ENCODE results near the gene HGFAC.
"Not testable (repeated sequence)": the region's sequence is repeated elsewhere in the genome, so short reads cannot be mapped to it uniquely, and the experiment has no call there.

HGFAC gene

GRCh38 chr4:3410401-3411135 lies 31.2 kb upstream of the HGFAC start:
- Histone ChIP-seq H3K27me3 (ENCODE audit: control insufficient read depth in 1 of 2, insufficient read depth in 2 of 2, low read length in 2 of 2) (no peaks in the 10 kb centered on the region), H3K9me3 (ENCODE audit: control insufficient read depth in 1 of 2, low read length in 2 of 2) (no peaks in the 10 kb centered on the region), H3K4me3 (ENCODE audit: low read depth in 1 of 2, low read length in 2 of 2) (no peak overlapping the region), H3K36me3 (ENCODE audit: control insufficient read depth in 1 of 2, insufficient read depth in 2 of 2, low read length in 2 of 2) (peaks cover 0 to 3% of the 10 kb centered on the region in 2 donors), H3K27ac (ENCODE audit: low read depth, low read length) (no peak overlapping the region), H3K9ac (ENCODE audit: low read depth in 1 of 2, low read length in 2 of 2) (no peak overlapping the region), H3K4me1 (ENCODE audit: control insufficient read depth in 1 of 2, insufficient read depth in 2 of 2, low read length in 2 of 2) (no peaks in the 10 kb centered on the region)

- H3K4me3 ChIP-seq (ENCODE audit: low read depth in 1 of 2, low read length in 2 of 2); H3K9me3 ChIP-seq (ENCODE audit: control insufficient read depth in 1 of 2, low read length in 2 of 2); H3K4me1 ChIP-seq (ENCODE audit: control insufficient read depth in 1 of 2, insufficient read depth in 2 of 2, low read length in 2 of 2); H3K27me3 ChIP-seq (ENCODE audit: control insufficient read depth in 1 of 2, insufficient read depth in 2 of 2, low read length in 2 of 2); H3K9ac ChIP-seq (ENCODE audit: low read depth in 1 of 2, low read length in 2 of 2); H3K27ac ChIP-seq (ENCODE audit: low read depth, low read length); H3K36me3 ChIP-seq (ENCODE audit: control insufficient read depth in 1 of 2, insufficient read depth in 2 of 2, low read length in 2 of 2): not testable (repeated sequence)
Observed at GRCh38 chr4:3411190-3411589, 30.6 kb upstream of the HGFAC start.

- Histone ChIP-seq H3K27me3 (ENCODE audit: control insufficient read depth in 1 of 2, insufficient read depth in 2 of 2, low read length in 2 of 2) (no peaks in the 10 kb centered on the region), H3K36me3 (ENCODE audit: control insufficient read depth in 1 of 2, insufficient read depth in 2 of 2, low read length in 2 of 2) (peaks cover 0 to 12% of the 10 kb centered on the region in 2 donors), H3K27ac (ENCODE audit: low read depth, low read length) (no peak overlapping the region)
Observed at GRCh38 chr4:3411676-3412075, 30.1 kb upstream of the HGFAC start.

GRCh38 chr4:3412257-3413020 lies 29.3 kb upstream of the HGFAC start:
- Histone ChIP-seq H3K27ac (ENCODE audit: low read depth, low read length) (no peak overlapping the region), H3K9ac (ENCODE audit: low read depth in 1 of 2, low read length in 2 of 2) (no peak overlapping the region), H3K36me3 (ENCODE audit: control insufficient read depth in 1 of 2, insufficient read depth in 2 of 2, low read length in 2 of 2) (peaks cover 0 to 20% of the 10 kb centered on the region in 2 donors), H3K4me1 (ENCODE audit: control insufficient read depth in 1 of 2, insufficient read depth in 2 of 2, low read length in 2 of 2) (no peaks in the 10 kb centered on the region), H3K27me3 (ENCODE audit: control insufficient read depth in 1 of 2, insufficient read depth in 2 of 2, low read length in 2 of 2) (no peaks in the 10 kb centered on the region), H3K4me3 (ENCODE audit: low read depth in 1 of 2, low read length in 2 of 2) (no peak overlapping the region), H3K9me3 (ENCODE audit: control insufficient read depth in 1 of 2, low read length in 2 of 2) (no peaks in the 10 kb centered on the region)

More at GRCh38 chr4:3411676-3412075, 30.1 kb upstream of the HGFAC start:
- H3K9ac ChIP-seq (ENCODE audit: low read depth in 1 of 2, low read length in 2 of 2): no peak overlapping the region
- no peaks in the 10 kb centered on the region for H3K9me3 ChIP-seq (ENCODE audit: control insufficient read depth in 1 of 2, low read length in 2 of 2)
- no peaks in the 10 kb centered on the region for H3K4me1 ChIP-seq (ENCODE audit: control insufficient read depth in 1 of 2, insufficient read depth in 2 of 2, low read length in 2 of 2)
- no peak overlapping the region for H3K4me3 ChIP-seq (ENCODE audit: low read depth in 1 of 2, low read length in 2 of 2)

- Histone ChIP-seq H3K4me3 (ENCODE audit: low read depth in 1 of 2, low read length in 2 of 2) (no peak overlapping the region), H3K4me1 (ENCODE audit: control insufficient read depth in 1 of 2, insufficient read depth in 2 of 2, low read length in 2 of 2) (no peaks in the 10 kb centered on the region), H3K9ac (ENCODE audit: low read depth in 1 of 2, low read length in 2 of 2) (no peak overlapping the region), H3K27ac (ENCODE audit: low read depth, low read length) (no peak overlapping the region), H3K9me3 (ENCODE audit: control insufficient read depth in 1 of 2, low read length in 2 of 2) (no peaks in the 10 kb centered on the region), H3K36me3 (ENCODE audit: control insufficient read depth in 1 of 2, insufficient read depth in 2 of 2, low read length in 2 of 2) (peaks cover 0 to 24% of the 10 kb centered on the region in 2 donors), H3K27me3 (ENCODE audit: control insufficient read depth in 1 of 2, insufficient read depth in 2 of 2, low read length in 2 of 2) (no peaks in the 10 kb centered on the region)
Observed at GRCh38 chr4:3413217-3413671, 28.5 kb upstream of the HGFAC start.

- no peaks in the 10 kb centered on the region for H3K9me3 ChIP-seq (ENCODE audit: control insufficient read depth in 1 of 2, low read length in 2 of 2)
- H3K27me3 ChIP-seq (ENCODE audit: control insufficient read depth in 1 of 2, insufficient read depth in 2 of 2, low read length in 2 of 2): no peaks in the 10 kb centered on the region
- H3K36me3 ChIP-seq (ENCODE audit: control insufficient read depth in 1 of 2, insufficient read depth in 2 of 2, low read length in 2 of 2): peaks cover 0 to 24% of the 10 kb centered on the region in 2 donors
- no peak overlapping the region for H3K4me3 ChIP-seq (ENCODE audit: low read depth in 1 of 2, low read length in 2 of 2)
- no peaks in the 10 kb centered on the region for H3K4me1 ChIP-seq (ENCODE audit: control insufficient read depth in 1 of 2, insufficient read depth in 2 of 2, low read length in 2 of 2)
- H3K27ac ChIP-seq (ENCODE audit: low read depth, low read length): no peak overlapping the region
- no peak overlapping the region for H3K9ac ChIP-seq (ENCODE audit: low read depth in 1 of 2, low read length in 2 of 2)
Observed at GRCh38 chr4:3413675-3414420, 27.9 kb upstream of the HGFAC start.

- peaks cover 0 to 26% of the 10 kb centered on the region in 2 donors for H3K36me3 ChIP-seq (ENCODE audit: control insufficient read depth in 1 of 2, insufficient read depth in 2 of 2, low read length in 2 of 2)
- no peaks in the 10 kb centered on the region for H3K9me3 ChIP-seq (ENCODE audit: control insufficient read depth in 1 of 2, low read length in 2 of 2)
- no peak overlapping the region for H3K27ac ChIP-seq (ENCODE audit: low read depth, low read length)
- H3K27me3 ChIP-seq (ENCODE audit: control insufficient read depth in 1 of 2, insufficient read depth in 2 of 2, low read length in 2 of 2): no peaks in the 10 kb centered on the region
- H3K9ac ChIP-seq (ENCODE audit: low read depth in 1 of 2, low read length in 2 of 2): no peak overlapping the region
- no peak overlapping the region for H3K4me3 ChIP-seq (ENCODE audit: low read depth in 1 of 2, low read length in 2 of 2)
- no peaks in the 10 kb centered on the region for H3K4me1 ChIP-seq (ENCODE audit: control insufficient read depth in 1 of 2, insufficient read depth in 2 of 2, low read length in 2 of 2)
Observed at GRCh38 chr4:3414421-3415279, 27.1 kb upstream of the HGFAC start.

GRCh38 chr4:3415471-3416141 lies 26.2 kb upstream of the HGFAC start:
- H3K27me3 ChIP-seq (ENCODE audit: control insufficient read depth in 1 of 2, insufficient read depth in 2 of 2, low read length in 2 of 2): no peaks in the 10 kb centered on the region
- no peak overlapping the region for H3K4me3 ChIP-seq (ENCODE audit: low read depth in 1 of 2, low read length in 2 of 2)
- H3K4me1 ChIP-seq (ENCODE audit: control insufficient read depth in 1 of 2, insufficient read depth in 2 of 2, low read length in 2 of 2): no peaks in the 10 kb centered on the region
- H3K27ac ChIP-seq (ENCODE audit: low read depth, low read length): no peak overlapping the region
- no peaks in the 10 kb centered on the region for H3K9me3 ChIP-seq (ENCODE audit: control insufficient read depth in 1 of 2, low read length in 2 of 2)
- no peak overlapping the region for H3K9ac ChIP-seq (ENCODE audit: low read depth in 1 of 2, low read length in 2 of 2)
- peaks cover 0 to 28% of the 10 kb centered on the region in 2 donors for H3K36me3 ChIP-seq (ENCODE audit: control insufficient read depth in 1 of 2, insufficient read depth in 2 of 2, low read length in 2 of 2)

GRCh38 chr4:3416270-3416669 lies 25.5 kb upstream of the HGFAC start:
- Histone ChIP-seq H3K27ac (ENCODE audit: low read depth, low read length) (no peak overlapping the region), H3K4me3 (ENCODE audit: low read depth in 1 of 2, low read length in 2 of 2) (no peak overlapping the region), H3K9me3 (ENCODE audit: control insufficient read depth in 1 of 2, low read length in 2 of 2) (no peaks in the 10 kb centered on the region), H3K27me3 (ENCODE audit: control insufficient read depth in 1 of 2, insufficient read depth in 2 of 2, low read length in 2 of 2) (no peaks in the 10 kb centered on the region), H3K9ac (ENCODE audit: low read depth in 1 of 2, low read length in 2 of 2) (no peak overlapping the region), H3K4me1 (ENCODE audit: control insufficient read depth in 1 of 2, insufficient read depth in 2 of 2, low read length in 2 of 2) (no peaks in the 10 kb centered on the region), H3K36me3 (ENCODE audit: control insufficient read depth in 1 of 2, insufficient read depth in 2 of 2, low read length in 2 of 2) (peaks cover 0 to 28% of the 10 kb centered on the region in 2 donors)

Data from duodenal mucosa (tissue), 2 donors.